Measurements from ENCODE around the gene TBCD.

DNA sequence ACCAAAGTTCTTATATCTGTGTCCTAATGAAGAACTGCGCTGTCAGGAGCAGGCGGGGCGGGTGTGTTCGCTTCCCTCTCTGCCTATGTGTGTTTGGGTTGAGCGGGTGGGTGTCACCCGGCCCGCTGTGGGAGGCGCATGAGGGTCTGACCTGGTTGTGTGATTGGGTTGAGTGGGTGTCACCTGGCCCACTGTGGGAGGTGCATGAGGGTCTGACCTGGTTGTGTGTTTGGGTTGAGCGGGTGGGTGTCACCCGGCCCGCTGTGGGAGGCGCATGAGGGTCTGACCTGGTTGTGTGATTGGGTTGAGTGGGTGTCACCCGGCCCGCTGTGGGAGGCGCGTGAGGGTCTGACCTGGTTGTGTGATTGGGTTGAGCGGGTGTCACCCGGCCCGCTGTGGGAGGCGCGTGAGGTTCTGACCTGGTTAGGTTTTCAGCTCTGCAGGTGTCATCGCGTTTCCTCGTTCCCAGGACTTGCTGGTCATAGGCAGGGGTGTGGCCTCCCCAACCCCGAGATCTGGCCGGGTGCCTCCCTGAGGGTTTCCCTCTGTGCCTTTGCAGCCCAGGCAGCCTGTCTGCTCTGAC lies 157.5 kb downstream of the TBCD start:
- TF ChIP-seq, protein P1, sequence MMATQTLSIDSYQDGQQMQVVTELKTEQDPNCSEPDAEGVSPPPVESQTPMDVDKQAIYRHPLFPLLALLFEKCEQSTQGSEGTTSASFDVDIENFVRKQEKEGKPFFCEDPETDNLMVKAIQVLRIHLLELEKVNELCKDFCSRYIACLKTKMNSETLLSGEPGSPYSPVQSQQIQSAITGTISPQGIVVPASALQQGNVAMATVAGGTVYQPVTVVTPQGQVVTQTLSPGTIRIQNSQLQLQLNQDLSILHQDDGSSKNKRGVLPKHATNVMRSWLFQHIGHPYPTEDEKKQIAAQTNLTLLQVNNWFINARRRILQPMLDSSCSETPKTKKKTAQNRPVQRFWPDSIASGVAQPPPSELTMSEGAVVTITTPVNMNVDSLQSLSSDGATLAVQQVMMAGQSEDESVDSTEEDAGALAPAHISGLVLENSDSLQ (IDR thresholded peaks at IDR 0.05) = no peak
- TF ChIP-seq SP1 (IDR thresholded peaks at IDR 0.05) (no peak), SUZ12 (IDR thresholded peaks at IDR 0.05) (no peak), HDGF (IDR thresholded peaks at IDR 0.05; ENCODE audit: borderline replicate concordance) (no peak), TARDBP (IDR thresholded peaks at IDR 0.05) (no peak), FOXM1 (IDR thresholded peaks at IDR 0.05; ENCODE audit: borderline replicate concordance) (no peak)

All from HEK293T (cell line).